ENCODE data around the gene BICC1.

Gene BICC1

GRCh38 chr10:58529077-58529728, 16.5 kb downstream of the BICC1 start:
- TF ChIP-seq POLR2A (IDR thresholded peaks at IDR 0.05; ENCODE audit: extremely low read depth, insufficient read length) (no peak), CTCF (IDR thresholded peaks at IDR 0.05; ENCODE audit: low read depth, low read length) (no peak), MYC (IDR thresholded peaks at IDR 0.05; ENCODE audit: low read depth, low read length) (no peak)
- TF ChIP-seq, protein P1, sequence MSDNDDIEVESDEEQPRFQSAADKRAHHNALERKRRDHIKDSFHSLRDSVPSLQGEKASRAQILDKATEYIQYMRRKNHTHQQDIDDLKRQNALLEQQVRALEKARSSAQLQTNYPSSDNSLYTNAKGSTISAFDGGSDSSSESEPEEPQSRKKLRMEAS (IDR thresholded peaks at IDR 0.05; ENCODE audit: low read depth, low read length): no peak
- no peak overlapping the region for H3K4me3 ChIP-seq (ENCODE audit: low read depth, low read length)

DNA sequence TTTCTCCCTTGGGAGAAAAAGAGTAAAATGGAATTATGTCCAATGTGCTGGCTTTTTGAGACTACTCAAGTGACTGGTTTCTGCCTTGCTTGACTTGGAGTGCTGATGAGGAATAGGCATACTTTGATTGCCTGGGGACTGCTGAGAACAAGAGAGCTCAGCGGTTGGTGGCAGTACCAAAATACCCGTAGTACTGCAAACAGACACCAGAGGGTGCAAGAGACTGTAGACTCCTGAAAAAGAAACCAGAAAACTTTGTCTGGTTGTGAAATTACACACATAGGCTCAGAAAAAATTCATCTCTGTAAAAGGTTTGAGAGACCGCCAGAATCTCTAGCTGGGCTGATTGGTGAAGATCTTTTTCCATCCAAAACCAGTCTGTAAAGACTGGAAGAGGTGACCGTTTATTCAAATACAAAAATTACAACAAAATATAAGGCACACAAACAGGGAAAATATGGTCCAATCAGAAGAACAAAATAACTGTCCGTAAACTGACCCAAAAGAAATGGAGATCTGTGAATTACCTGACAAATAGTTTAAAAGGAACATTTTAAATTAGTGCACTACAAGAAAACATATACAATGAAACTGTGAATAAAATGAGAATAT, 18.5 kb downstream of the BICC1 start:
- peak; percentile 68 for DNase-seq (ENCODE audit: low read depth)

More at GRCh38 chr10:58529077-58529728, 16.5 kb downstream of the BICC1 start:
- no peak for DNase-seq (ENCODE audit: low read depth)

DNA sequence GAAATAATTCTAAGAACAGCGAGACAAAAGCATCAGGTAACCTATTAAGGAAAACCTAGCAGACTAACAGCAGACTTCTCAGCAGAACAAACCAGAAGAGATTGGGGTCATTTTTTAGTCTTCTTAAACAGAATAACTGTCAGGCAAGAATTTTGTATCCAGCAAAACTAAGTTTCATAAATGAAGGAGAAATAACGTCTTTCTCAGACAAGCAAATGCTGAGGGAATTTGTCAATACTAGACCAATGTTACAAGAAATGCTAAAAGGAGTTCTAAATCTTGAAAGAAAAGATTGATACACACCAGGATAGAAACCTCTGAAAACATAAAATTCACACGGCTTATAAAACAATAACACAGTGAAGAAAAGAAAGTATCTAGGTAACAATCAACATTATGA, 22.6 kb downstream of the BICC1 start:
- DNase-seq (ENCODE audit: low read depth): no peak
- TF ChIP-seq, protein P1 (IDR thresholded peaks at IDR 0.05; ENCODE audit: low read depth, low read length): no peak
- no peak for TF ChIP-seq POLR2A (IDR thresholded peaks at IDR 0.05; ENCODE audit: extremely low read depth, insufficient read length)
- TF ChIP-seq CTCF (IDR thresholded peaks at IDR 0.05; ENCODE audit: low read depth, low read length): no peak
- TF ChIP-seq MYC (IDR thresholded peaks at IDR 0.05; ENCODE audit: low read depth, low read length): no peak
- H3K4me3 ChIP-seq (ENCODE audit: low read depth, low read length): no peak overlapping the region

More for the DNA sequence above, 18.5 kb downstream of the BICC1 start:
- no peak overlapping the region for H3K4me3 ChIP-seq (ENCODE audit: low read depth, low read length)
- TF ChIP-seq MYC (IDR thresholded peaks at IDR 0.05; ENCODE audit: low read depth, low read length) (no peak), POLR2A (IDR thresholded peaks at IDR 0.05; ENCODE audit: extremely low read depth, insufficient read length) (no peak), CTCF (IDR thresholded peaks at IDR 0.05; ENCODE audit: low read depth, low read length) (peak; percentile 78)
- TF ChIP-seq, protein P1 (IDR thresholded peaks at IDR 0.05; ENCODE audit: low read depth, low read length): no peak

GRCh38 chr10:58543141-58543540, 30.5 kb downstream of the BICC1 start:
- H3K4me3 ChIP-seq (ENCODE audit: low read depth, low read length): no peak overlapping the region
- TF ChIP-seq, protein P1 (IDR thresholded peaks at IDR 0.05; ENCODE audit: low read depth, low read length): no peak
- TF ChIP-seq MYC (IDR thresholded peaks at IDR 0.05; ENCODE audit: low read depth, low read length) (no peak), CTCF (IDR thresholded peaks at IDR 0.05; ENCODE audit: low read depth, low read length) (no peak), POLR2A (IDR thresholded peaks at IDR 0.05; ENCODE audit: extremely low read depth, insufficient read length) (no peak)
- DNase-seq (ENCODE audit: low read depth): no peak

DNA sequence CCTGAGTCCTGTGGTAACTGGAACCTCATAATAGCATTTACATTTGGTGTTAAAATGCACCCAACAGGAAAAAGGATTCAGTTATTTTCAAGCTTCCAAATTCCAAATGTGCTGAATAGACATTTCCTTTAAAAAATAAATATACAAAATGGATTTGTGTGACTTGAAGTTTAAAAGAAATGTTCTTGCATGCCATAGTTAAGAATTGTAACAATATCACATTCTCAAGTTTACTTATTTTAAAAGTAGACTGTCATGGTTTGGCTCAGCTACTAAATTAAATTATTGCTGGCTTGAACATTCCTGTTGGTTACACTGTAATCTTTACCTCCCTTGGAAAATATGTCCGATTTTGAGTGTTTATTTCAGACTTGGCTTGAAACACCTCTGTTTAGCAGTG, 31.5 kb downstream of the BICC1 start:
- no peak for DNase-seq (ENCODE audit: low read depth)
- H3K4me3 ChIP-seq (ENCODE audit: low read depth, low read length): no peak overlapping the region
- TF ChIP-seq POLR2A (IDR thresholded peaks at IDR 0.05; ENCODE audit: extremely low read depth, insufficient read length): no peak
- TF ChIP-seq, protein P1 (IDR thresholded peaks at IDR 0.05; ENCODE audit: low read depth, low read length): no peak
- TF ChIP-seq CTCF (IDR thresholded peaks at IDR 0.05; ENCODE audit: low read depth, low read length): no peak
- TF ChIP-seq MYC (IDR thresholded peaks at IDR 0.05; ENCODE audit: low read depth, low read length): no peak
